ENCODE data around the gene POTEM. TPM values are rescaled to one million over a fixed set of nuclear protein-coding genes. Genes with fewer than 3 reads are reported as not detected.
"Not testable (repeated sequence)": the region's sequence is repeated elsewhere in the genome, so short reads cannot be mapped to it uniquely, and the experiment has no call there.

POTEM gene
- total RNA-seq, 4 donors from 2014 or later: not detected

- not testable (repeated sequence) for H3K4me1 ChIP-seq, H3K36me3 ChIP-seq, H3K27me3 ChIP-seq, H3K27ac ChIP-seq, H3K9me3 ChIP-seq, H3K4me3 ChIP-seq
- WGBS: no CpG with 5 or more reads among the region's 6 CpGs
- peak in 1 of 2 donors; percentile 31 for DNase-seq (ENCODE audit: low spot score in 2 of 2)
Measured at GRCh38 chr14:19007678-19008077, 40.4 kb downstream of the POTEM start.

GRCh38 chr14:19011029-19011428, 43.8 kb downstream of the POTEM start:
- 100% methylated on average over 2 of the region's 10 CpGs for WGBS
- H3K4me1 ChIP-seq, H3K9me3 ChIP-seq, H3K36me3 ChIP-seq, H3K27me3 ChIP-seq, H3K27ac ChIP-seq, H3K4me3 ChIP-seq: not testable (repeated sequence)
- peak in 1 of 2 donors; percentile 35 for DNase-seq (ENCODE audit: low spot score in 2 of 2)

GRCh38 chr14:19011703-19012102, 44.5 kb downstream of the POTEM start:
- not testable (repeated sequence) for H3K9me3 ChIP-seq; H3K27ac ChIP-seq; H3K4me1 ChIP-seq; H3K36me3 ChIP-seq; H3K4me3 ChIP-seq; H3K27me3 ChIP-seq; DNase-seq (ENCODE audit: low spot score in 2 of 2)
- no CpG with 5 or more reads among the region's 5 CpGs for WGBS

GRCh38 chr14:19015185-19015584, 48.0 kb downstream of the POTEM start:
- not testable (repeated sequence) for DNase-seq (ENCODE audit: low spot score in 2 of 2); H3K4me1 ChIP-seq; H3K27ac ChIP-seq; H3K27me3 ChIP-seq; H3K36me3 ChIP-seq; H3K4me3 ChIP-seq; H3K9me3 ChIP-seq
- no CpG with 5 or more reads among the region's 3 CpGs for WGBS

DNA sequence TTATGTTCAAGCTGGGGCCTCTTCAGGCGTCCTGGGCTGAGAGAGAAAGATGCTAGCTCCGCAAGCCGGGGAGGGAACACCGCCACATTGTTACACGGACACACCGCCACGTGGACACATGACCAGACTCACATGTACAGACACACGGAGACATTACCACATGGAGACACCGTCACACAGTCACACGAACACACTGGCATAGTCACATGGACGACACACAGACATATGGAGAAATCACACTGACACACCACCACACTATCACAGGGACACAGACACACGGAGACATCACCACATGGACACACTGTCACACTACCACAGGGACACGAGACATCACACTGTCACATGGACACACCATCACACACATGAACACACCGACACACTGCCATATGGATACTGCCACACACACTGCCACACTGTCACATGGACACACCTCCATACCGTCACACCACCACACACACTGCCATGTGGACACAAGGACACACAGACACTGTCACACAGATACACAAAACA, 57.9 kb downstream of the POTEM start:
- not testable (repeated sequence) for H3K27me3 ChIP-seq, H3K9me3 ChIP-seq, H3K4me1 ChIP-seq, H3K36me3 ChIP-seq, H3K27ac ChIP-seq, H3K4me3 ChIP-seq
- WGBS: no CpG with 5 or more reads among the region's 15 CpGs
- peak in 1 of 2 donors; percentile 16 for DNase-seq (ENCODE audit: low spot score in 2 of 2)

- not testable (repeated sequence) for H3K36me3 ChIP-seq, H3K9me3 ChIP-seq, H3K27me3 ChIP-seq, H3K4me1 ChIP-seq, H3K27ac ChIP-seq, H3K4me3 ChIP-seq
- peak in 1 of 2 donors; percentile 56 for DNase-seq (ENCODE audit: low spot score in 2 of 2)
- WGBS: 100% methylated on average over 4 of the region's 35 CpGs
Measured at GRCh38 chr14:19026649-19027351, 59.6 kb downstream of the POTEM start.

DNA sequence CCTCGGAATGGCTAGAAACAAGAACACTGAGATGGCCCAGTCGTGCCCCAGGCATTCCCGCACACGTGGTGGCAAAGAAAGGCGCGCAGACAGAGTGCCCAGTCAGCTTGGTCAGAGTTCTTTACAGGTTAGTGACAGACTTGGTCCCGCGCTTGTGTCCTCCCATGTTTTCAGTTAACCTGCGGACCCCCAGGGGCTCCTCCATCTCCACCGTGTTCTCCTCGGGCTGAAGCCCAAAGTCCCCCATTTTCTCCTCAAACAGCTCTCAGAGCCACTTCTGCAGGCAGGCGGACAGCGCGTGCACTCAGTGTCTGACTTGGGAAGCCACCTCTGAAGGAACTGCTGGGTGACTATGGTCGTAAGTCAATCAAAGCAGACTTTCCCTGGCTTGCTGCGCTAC, 60.7 kb downstream of the POTEM start:
- H3K27ac ChIP-seq; H3K27me3 ChIP-seq; H3K9me3 ChIP-seq; H3K36me3 ChIP-seq; H3K4me3 ChIP-seq; DNase-seq (ENCODE audit: low spot score in 2 of 2); H3K4me1 ChIP-seq: not testable (repeated sequence)
- no CpG with 5 or more reads among the region's 16 CpGs for WGBS

DNA sequence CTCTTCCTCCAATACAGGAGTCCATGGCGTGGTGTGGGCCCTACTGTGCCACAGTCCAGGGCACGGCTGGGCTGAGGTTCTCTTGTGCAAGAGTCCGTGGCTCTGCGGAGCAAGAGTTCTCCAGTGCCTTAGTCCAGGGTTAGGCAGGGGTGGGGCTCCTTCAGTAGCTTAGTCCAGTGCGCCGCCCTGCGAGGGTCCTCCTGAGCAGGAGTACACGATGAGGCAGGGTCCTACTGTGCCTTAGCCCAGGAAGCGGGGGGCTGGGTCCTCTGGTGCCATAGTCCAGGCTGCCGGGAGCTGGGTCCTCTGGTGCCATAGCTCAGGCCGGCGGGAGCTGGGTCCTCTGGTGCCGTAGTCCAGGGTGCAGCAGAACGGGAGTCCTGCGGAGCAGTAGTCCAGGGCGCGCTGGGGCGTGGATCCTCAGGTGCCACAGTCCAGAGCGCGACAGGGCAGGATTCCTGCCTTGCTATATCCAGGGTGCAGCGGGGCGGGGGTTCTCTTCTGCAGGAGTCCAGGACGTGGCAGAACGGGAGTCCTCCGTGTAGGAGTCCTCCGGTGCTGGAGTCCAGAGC, 69.7 kb downstream of the POTEM start:
- WGBS: no CpG with 5 or more reads among the region's 26 CpGs
- H3K27me3 ChIP-seq; DNase-seq (ENCODE audit: low spot score in 2 of 2); H3K9me3 ChIP-seq; H3K4me1 ChIP-seq; H3K4me3 ChIP-seq; H3K36me3 ChIP-seq; H3K27ac ChIP-seq: not testable (repeated sequence)

- not testable (repeated sequence) for H3K9me3 ChIP-seq; H3K4me3 ChIP-seq; DNase-seq (ENCODE audit: low spot score in 2 of 2); H3K4me1 ChIP-seq; H3K27ac ChIP-seq; H3K36me3 ChIP-seq; H3K27me3 ChIP-seq
- WGBS: no CpG with 5 or more reads among the region's 28 CpGs
Measured at GRCh38 chr14:19038060-19038664, 70.9 kb downstream of the POTEM start.

GRCh38 chr14:19038785-19039184, 71.6 kb downstream of the POTEM start:
- DNase-seq (ENCODE audit: low spot score in 2 of 2); H3K36me3 ChIP-seq; H3K9me3 ChIP-seq; H3K4me3 ChIP-seq; H3K27ac ChIP-seq; H3K4me1 ChIP-seq; H3K27me3 ChIP-seq: not testable (repeated sequence)
- no CpG with 5 or more reads among the region's 15 CpGs for WGBS

GRCh38 chr14:19043384-19043783, 76.2 kb downstream of the POTEM start:
- WGBS: 55% methylated on average over 2 of the region's 2 CpGs

More at GRCh38 chr14:19043384-19043783, 76.2 kb downstream of the POTEM start:
- not testable (repeated sequence) for DNase-seq (ENCODE audit: low spot score in 2 of 2); H3K36me3 ChIP-seq; H3K27me3 ChIP-seq; H3K4me1 ChIP-seq; H3K4me3 ChIP-seq; H3K27ac ChIP-seq; H3K9me3 ChIP-seq
